C1 segment of cervical spinal cord (tissue), 14 donors: ENCODE data around the gene HNRNPU.

Experiments
- DNase-seq, 14 donors: peaks; one replicate each; lab custom pipeline; 2025; lab: John Stamatoyannopoulos, UW

Gene HNRNPU

DNA sequence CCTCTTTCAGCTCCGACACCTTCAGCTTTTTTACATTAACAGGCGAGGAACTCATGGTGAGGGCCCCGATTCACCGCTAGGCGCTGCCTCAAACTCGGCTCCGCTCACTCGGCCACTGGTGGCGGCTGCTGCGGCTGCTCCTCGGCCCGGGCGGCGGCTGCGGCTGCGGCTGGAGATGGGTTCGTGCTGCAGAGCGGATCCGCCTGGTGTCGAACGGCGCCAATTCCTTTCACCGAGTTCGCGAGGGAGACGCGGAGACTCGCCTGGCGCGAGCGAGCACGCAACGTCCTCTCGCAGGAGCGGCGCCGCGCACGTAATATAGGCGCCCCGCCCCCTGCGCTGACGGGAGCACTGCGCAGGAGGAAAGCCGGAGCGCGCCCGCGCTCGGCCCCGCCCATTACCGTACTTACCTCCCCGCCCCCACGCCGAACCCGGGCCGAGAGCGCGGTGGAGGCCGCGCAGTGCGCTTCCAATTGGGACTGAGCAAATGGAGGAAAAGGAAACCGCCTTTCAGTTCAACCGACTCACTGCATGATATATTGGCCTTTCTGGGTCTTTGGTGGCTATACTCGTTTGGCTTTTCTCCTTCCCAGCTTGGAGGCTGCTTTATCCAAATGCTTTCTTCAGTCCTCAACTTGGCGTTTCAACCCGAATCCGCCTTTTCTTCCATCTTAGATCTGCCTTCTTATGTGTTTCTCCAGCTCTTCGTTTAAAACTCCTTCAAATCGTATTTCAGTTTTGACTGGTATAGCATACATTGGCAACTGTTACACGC, at the start of gene HNRNPU:
TSS of gene HNRNPU (minus strand) at position 291 of the 775 bp plus-strand sequence. CDS start at position 55, 236 bp downstream.
- peak; percentile 54 to 97 (median 93) for DNase-seq

DNA sequence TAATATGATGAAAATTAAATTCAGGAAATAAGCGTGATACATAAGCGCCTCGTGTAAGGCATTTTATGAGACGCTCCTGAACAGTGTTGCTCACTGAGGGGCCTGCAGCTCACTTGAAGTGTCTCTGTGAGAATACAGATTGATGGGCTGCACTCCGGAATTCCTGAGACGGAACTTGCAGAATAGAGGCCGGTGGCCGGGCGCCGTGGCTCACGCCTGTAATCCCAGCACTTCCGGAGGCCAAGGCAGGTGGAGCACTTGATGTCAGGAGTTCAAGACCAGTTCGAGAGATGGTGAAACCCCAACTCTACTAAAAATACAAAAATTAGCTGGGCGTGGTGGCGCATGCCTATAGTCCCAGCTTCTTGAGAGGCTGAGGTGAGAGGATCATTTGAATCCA, 49.5 kb upstream of the HNRNPU start:
- no peak for DNase-seq

DNA sequence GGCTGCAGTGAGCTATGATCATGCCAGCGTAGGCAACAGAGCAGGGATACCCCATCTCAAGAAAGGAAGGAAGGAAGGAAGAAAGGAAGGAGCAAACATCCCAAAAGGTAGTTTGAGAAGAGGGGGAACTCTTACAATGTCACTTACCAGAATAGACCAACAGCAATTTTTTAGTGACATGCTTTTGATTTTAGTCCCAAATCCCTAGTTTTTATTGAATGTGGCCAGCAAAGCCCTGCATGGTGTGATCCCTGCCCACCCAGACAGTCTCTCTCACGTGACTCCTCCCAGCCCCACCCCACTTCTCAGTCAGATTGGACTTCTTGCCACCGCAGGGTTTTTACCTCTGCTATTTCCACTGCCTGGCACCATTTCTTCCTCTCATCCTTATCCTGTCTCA, 39.8 kb upstream of the HNRNPU start:
- no peak for DNase-seq

DNA sequence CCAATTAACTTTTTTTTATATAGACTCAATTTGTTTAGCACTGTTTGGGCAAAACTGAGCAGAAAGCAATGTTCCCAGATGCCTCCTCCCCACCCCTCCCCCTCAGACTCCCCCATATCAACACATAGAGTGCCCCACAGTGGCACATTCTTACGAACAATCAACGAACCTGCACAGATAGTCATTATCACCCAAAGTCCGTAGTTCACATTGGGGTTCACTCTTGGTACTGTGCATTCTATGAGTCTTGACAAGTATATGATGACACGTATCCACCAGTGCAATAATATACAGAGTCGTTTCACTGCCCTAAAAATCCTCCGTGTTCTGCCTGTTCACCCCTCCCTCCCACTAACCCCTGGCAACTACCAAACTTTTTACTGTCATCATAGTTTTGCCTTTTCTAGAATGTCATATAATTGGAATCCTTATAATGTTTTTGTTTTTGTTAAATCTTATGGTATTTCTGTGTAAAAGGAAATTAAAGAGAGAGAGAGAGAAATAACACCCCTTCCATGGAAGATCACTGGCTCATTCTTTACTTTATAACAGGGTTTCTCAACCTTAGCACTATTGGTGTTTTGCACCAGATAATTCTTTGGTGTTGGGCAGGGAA, 37.2 kb upstream of the HNRNPU start:
- no peak for DNase-seq

DNA sequence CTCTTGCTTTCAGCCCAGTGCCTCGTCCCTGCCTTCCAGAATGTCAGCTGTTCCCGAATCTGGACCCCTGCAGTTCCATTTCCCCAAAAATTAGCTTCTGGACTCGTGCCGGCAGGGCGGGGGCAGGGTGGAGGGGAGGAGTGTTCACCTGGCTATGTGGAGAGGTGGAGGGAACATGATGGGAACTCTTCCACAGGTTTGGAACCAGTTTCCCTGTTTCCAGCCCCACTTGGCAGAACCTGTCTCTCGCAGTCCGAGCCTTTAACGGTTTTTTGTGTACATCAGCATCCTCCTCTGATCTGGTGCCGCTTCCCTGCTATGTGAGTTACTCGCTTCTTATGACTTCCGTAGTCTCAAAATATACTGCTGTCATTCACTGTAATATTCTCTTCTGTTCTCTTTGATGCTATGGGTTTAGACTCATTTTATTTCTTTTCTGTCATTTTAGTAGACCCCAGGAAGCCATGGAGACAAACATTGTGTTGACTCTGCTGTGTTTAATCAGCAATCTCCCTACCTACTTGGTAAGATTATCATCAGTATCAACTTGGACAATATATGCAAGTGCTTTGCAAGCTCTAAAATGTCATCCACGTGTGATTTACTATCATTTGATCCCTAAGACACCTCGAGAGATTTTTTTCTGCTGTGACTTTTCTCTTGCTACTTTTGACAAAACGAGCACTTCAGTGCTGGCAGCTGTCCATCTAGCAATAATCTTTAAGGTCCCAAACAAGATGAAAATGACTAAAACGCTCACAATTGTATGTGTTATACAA, 33.3 kb upstream of the HNRNPU start:
- peak in 1 of 14 donors; percentile 53 for DNase-seq

DNA sequence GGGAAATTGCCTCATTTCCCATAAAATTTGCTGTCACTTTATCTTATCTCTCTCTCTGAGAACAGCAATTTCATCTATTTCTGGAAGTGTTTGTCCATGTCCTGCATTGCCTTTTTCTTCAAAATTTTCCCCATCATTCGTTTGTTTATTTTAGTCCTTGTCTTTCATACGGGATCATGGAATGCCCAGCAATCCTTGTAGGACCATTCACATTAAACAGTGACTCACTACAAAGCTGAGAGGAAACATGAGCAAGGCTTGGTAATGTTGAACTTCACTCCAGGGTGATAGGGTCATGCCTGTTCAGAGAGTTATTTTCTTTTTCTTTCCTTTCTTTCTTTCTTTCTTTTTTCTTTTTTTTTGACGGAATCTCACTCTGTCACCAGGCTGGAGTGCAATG, 32.2 kb upstream of the HNRNPU start:
- no peak for DNase-seq

DNA sequence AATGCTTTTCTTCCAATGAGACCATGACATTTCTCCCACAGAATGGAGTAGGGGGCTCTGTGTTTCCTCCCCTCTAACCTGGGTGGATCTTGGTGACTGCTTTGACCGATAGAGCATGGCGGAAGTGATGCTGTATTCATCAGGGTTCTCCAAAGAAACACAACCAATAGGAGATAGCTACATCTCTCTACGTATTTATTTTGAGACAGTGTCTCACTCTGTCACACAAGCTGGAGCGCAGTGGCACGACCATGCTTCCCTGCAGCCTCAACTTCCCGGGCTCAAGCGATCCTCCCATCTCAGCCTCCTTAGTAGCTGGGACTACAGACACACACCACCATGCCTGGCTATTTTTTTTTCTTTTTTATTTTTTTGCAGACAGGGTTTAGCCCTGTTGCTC, 29.5 kb upstream of the HNRNPU start:
- DNase-seq, result no peak

DNA sequence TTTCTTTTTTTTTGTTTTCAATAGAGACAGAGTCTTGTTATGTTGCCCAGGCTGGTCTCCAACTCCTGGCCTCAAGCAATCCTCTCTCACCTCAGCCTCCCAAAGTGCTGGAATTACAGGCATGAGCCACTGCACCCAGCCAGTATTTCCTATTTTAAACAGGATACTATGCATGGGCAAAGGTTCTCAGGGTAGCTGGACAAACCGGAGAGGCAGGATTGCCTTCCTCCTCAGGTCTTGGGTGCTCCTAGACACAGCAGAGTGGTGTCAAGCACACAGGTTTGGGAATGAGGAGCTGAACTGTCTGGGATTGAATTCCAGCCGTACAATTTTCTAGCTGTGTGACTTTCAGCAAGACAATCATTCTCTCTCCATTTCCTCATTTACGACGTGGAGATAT, 22.9 kb upstream of the HNRNPU start:
- no peak for DNase-seq

DNA sequence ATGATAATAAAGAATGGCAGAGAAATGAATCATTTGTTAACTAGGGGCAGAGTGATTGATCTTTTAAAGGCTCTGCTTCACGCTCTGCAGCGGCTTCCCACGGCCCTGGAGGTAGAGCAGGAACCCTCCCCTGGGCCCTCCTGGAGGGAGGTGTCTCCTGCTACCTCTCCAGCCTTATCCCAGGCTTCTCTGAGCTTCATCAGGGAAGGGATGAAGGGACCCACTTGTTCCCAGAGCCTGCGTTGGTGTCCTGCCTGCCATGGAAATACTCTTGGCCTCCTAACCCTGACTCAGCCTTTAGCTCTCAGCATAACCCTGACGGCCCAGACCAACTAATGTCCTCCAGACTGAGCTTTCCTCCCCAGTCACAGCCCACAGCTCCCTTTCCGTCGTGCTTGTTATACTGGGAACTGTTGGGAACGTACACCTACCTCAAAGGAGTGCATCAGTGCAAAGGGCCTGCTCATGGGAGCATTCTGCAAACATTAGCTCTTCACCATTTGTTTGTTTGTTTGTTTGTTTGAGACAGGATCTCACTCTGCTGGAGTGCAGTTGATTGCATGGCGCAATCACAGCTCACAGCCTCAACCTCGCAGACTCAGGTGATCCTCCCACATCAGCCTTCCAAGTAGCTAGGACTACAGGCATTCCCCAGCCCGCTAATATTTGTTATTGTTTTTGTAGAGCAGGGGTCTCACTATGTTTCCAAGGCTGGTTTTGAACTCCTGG, 17.4 kb upstream of the HNRNPU start:
- DNase-seq, result no peak

DNA sequence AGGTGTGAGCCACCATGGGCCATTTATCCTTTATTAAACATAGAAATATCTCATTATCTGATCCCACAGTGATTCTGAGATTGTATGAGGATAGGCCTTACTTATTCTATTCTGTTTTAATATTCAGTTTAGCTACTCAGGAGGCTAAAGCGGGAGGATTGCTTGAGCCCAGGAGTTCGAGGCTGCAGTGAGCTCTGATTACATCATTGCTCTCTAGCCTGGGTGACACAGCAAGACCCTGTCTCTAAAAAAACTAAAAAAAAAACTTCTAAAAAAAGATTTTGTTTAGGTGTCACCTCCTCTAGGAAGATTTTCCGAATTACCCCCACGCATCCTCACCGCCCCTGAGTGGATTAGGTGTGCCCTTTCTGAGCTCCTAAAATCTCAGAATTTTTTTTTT, 14.3 kb upstream of the HNRNPU start:
- no peak for DNase-seq

DNA sequence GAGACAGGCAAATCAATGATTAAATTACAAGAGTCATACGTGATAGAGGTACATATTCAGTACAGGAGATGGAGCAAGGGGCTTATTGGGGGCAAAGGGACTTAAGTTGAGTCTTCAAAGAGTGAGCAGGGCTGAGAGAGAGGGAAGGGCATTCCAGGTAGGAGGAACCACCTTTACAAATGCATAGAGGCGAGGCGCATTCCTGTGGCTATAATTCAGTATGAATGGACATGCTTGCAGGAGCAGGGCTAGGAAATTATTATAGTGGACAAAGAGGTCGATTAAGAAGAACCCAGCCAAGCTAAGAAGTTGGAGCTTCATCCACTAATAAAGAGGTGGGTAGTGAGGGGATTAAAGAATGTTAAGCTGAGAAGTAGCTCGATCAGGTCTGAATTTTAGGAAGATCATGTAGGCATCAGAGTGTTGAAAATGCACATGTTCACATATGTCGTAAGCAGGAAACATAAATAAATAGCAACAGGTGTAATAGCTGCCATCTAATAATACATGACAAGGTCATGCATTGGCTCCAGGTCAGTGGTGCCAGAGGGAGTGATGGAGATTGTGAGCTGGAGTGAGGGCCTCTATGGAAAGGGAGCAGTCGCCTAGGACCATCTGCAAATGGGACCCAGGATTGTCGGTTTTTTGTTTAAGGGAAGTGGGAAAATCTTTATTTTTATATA, 12.0 kb upstream of the HNRNPU start:
- no peak for DNase-seq

DNA sequence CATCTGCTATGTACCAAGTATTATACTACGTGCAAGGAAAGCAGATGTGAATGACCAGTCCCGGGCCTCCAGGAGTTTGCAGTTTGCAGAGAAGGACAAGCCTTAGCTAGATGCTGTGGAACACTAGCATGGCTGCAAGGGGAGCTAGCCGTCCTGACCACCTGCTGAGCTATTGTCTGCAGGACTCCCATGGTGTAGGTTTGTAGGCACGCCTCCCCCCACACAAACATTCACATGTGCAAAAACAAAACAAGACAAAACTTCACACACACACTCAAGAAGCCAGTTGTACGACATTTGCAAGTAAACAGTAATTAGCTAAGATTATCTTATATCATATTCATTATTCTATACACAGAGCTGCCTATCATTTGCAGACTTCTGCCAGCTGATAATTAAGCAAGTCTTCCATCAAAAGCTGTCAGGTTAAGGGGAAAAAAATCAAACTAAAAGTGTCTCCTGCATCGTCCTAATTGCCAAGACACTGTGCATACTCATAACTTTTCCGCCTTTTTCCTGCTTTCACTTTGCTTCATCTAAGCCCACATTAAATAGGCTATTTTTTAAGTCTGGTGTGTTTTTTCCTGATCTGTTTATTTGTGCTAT, 10.7 kb upstream of the HNRNPU start:
- DNase-seq, result no peak

DNA sequence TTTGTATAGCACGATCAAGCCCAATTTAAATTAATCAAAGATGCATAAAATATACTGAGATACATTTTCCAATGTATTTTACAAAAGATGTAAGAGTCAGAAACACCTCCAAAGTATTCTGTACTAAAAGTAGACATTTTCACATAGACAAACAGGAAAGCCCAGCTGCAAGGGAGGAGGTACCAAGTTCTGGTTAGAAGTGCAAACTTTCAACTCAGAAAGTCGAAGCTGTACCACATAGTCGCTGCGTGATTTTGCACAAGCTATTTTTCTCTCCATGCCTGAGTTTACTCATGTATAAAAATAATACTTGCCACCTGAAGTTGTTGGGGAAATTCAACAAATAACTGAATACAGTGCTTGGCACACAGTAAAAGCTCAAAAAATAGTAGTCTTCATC, 5.6 kb upstream of the HNRNPU start:
- DNase-seq, result no peak

DNA sequence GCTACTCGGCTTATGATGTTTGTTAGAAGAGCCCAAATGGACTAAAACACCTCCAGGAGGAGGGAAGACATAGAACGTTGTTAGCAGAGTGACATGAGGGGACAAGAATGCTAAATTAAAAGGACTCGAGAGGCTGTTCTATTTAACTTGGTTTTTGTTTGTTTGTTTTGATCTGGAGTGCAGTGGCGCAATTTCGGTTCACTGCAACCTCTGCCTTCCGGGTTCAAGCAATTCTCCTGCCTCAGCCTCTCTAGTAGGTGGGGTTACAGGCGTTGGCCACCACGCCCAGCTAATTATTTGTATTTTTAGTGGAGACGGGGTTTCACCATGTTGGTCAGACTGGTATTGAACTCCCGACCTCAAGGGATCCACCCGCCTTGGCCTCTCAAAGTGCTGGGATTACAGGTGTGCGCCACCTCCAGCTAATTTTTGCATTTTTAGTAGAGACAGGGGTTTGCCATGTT, 5.1 kb upstream of the HNRNPU start:
- DNase-seq, result no peak

DNA sequence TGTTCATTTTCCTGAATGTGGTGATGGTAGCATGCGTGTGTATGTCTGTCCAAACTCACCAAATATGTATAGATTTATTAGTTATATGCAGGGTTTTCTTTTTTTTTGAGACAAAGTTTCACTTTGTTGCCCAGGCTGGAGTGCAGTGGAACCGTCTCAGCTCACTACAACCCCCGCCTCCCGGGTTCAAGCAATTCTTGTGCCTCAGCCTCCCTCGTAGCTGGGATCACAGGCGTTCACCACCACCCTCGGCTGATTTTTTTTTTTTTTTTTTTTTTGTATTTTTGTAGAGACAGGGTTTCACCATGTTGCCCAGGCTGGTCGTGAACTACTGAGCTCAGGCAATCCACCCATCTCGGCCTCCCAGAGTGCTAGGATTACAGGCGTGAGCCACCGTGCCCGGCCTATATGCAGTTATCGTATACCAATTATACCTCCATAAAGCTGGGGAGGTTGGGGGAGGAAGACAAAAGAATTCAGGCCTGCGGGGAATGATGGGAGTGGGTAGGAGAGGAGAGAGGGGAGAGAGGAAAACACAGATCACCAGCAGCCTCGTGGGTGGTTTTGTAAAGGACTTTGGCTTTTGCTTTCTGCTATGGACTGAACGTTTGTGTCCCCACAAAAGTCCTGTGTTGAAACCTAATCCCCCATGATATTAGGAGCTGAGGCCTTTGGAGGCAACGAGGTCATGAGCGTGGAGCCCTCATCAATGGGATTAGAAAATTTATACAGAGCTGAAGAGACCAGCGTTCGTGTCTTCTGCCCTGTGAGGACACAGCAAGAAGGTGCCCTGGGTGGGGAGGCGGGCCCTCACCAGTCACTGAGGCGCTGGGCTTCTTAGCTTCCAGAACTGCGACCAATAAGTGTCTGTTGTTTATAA, 4.4 kb upstream of the HNRNPU start:
- no peak for DNase-seq

DNA sequence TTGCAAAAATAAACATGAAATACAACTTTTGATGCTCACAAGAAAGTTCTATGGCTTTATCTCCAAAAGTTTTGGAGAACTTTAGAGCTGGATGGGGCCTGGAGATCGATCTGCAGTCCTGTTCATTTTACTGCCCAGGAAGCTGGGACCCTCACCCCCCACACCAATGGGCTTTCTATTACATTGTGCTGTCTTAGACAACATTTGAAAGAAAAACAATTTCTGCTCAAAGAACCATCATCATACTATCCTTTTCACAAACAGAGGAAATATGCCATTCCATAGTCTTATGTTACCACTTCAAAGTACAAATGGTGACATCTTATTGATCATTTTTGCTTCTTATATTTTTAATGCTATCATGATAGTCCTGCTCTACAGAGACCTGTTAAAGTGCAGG, 2.0 kb upstream of the HNRNPU start:
- DNase-seq, result no peak

DNA sequence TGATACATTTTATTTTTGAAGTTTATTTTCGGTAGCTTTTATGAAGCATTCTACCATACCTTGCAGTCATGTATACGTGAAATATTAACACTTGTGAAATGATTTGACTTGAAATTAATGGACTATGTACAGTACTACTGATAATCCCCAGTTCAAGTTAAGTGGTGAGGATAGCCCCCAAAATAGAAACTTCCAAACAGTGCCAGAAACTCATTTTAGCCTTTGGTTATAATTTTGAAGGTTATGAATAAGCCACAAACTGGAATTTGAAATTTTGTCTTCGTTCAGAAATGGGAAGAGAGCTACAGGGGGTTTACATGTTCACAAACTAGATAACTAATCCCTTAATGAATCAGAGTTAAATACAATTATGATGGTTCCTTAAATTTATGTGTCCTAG, 1.5 kb upstream of the HNRNPU start:
- no peak for DNase-seq

DNA sequence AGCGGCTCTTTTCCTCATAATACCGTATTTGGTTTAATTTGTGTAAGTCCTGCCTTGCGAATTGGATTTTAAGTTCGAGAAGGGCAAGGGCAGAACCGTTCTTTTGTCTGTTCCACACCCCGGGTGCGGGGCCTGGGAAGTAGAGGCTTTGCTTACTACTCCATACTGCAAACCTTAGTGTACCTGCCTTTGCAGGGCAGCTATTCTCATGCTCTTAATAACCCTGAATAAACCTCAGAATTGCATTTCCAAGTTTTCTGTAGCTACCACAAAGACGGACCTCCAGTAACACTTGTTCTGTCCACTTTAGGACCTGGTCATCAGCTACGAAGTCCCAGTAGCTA, 657 bp upstream of the HNRNPU start:
- DNase-seq, result peak in 10 of 14 donors; percentile 23 to 77 (median 62)

DNA sequence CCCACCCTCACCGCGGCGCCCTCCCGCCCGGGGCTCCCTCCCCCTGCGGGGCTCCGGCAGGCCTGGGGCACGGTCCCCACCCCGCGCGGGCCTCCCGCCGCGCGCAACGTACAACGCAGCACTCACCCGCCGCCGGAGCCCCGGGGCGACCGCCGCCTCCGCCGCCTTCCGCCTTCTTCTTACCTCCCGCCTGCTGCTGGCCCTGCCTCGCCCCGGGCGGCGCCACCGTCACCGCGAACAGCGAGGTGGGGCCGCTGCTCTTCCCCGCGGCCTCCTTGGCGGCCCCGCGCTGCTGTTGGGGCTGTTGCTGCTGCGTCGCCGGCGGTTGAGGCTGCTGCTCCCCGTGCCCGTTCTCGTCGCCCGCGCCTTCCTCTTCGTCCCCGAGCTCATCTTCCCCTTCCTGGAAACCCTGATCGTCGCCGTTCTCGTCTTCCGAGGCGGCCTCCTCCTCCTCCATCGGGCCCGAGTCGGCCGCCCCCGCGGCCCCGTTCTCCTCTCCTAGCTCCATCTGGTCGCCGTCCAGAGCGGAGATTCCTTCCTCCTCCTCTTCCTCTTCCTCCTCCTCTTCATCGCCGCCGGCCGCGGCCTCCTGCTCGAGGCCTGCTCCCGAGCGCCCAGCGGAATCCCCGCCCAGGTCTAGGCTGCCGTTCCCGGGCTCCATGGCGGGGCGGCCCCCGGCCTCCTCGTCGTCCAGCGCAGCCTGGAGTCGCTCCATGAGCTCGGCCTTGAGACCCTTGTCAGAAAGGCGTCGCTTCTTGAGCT, 671 bp downstream of the HNRNPU start:
- peak in 7 of 14 donors; percentile 38 to 68 (median 51) for DNase-seq
